Right lobe of liver (tissue), 4 donors: ENCODE results near the gene KCNQ4.
A peak's percentile ranks its signal among the peaks of the same experiment; 100 is the strongest.

Experiments
- POLR2A ChIP-seq: fragments of 450-650 bp; IDR thresholded peaks from one replicate; pipeline ENCODE4 v1.6.1; 2017; ENCODE audit warnings: antibody characterized with exemption, mild to moderate bottlenecking
- TF ChIP-seq, protein P1 (sequence below), 4 donors: fragments of 200-600 bp in 3 of 4; fragments of 450-650 bp in 1 of 4; IDR thresholded peaks; one replicate each; pipeline versions ENCODE4 v1.5.1 to v1.8.0; 2016 to 2022; ENCODE audit warnings: antibody characterized with exemption in 4 of 4, mild to moderate bottlenecking in 2 of 4
- donor health status: DM: no; HTN: no; CAD: no.
- donor health status: DM: no; HTN: no; CAD: no.
- donor health status: DM: no; HTN: yes; CAD: no.

GRCh38 chr1:40860706-40861223, 77.2 kb downstream of the KCNQ4 start:
- TF ChIP-seq, protein P1, sequence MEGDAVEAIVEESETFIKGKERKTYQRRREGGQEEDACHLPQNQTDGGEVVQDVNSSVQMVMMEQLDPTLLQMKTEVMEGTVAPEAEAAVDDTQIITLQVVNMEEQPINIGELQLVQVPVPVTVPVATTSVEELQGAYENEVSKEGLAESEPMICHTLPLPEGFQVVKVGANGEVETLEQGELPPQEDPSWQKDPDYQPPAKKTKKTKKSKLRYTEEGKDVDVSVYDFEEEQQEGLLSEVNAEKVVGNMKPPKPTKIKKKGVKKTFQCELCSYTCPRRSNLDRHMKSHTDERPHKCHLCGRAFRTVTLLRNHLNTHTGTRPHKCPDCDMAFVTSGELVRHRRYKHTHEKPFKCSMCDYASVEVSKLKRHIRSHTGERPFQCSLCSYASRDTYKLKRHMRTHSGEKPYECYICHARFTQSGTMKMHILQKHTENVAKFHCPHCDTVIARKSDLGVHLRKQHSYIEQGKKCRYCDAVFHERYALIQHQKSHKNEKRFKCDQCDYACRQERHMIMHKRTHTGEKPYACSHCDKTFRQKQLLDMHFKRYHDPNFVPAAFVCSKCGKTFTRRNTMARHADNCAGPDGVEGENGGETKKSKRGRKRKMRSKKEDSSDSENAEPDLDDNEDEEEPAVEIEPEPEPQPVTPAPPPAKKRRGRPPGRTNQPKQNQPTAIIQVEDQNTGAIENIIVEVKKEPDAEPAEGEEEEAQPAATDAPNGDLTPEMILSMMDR (IDR thresholded peaks at IDR 0.05): no peak
- peak; percentile 9 for TF ChIP-seq POLR2A
